Suprapubic skin (tissue), 4 donors: Measurements from ENCODE around the gene COX4I2. TPM values are rescaled to one million over a fixed set of nuclear protein-coding genes. Genes with fewer than 3 reads are reported as not detected.

Source experiments
- DNase-seq, 2 donors: peaks; one replicate each; pipeline ENCODE4 v3.0.0-alpha.2; 2019; ENCODE audit warnings: low spot score in 2 of 2
- H3K27ac ChIP-seq: fragments of 200-600 bp; sonication (generic); one replicate; pipeline ENCODE4 v1.5.1; 2019
- H3K27me3 ChIP-seq: fragments of 200-600 bp; sonication (generic); one replicate; pipeline ENCODE4 v1.5.1; 2019
- H3K36me3 ChIP-seq: fragments of 200-600 bp; sonication (generic); one replicate; pipeline ENCODE4 v1.5.1; 2019
- H3K4me1 ChIP-seq: fragments of 200-600 bp; sonication (generic); one replicate; pipeline ENCODE4 v1.5.1; 2019
- H3K4me3 ChIP-seq: fragments of 200-600 bp; sonication (generic); one replicate; pipeline ENCODE4 v1.5.1; 2019; ENCODE audit warnings: mild to moderate bottlenecking
- H3K9me3 ChIP-seq: fragments of 200-600 bp; sonication (generic); one replicate; pipeline ENCODE4 v1.5.1; 2019
- CTCF ChIP-seq, 2 donors: fragments of 200-600 bp in 1 of 2; fragments of 450-650 bp in 1 of 2; sonication (generic) in 1 of 2; IDR thresholded peaks; one replicate each; pipeline ENCODE4 v1.5.1; 2016 to 2019; ENCODE audit warnings: antibody characterized with exemption in 2 of 2, mild to moderate bottlenecking in 1 of 2, moderate library complexity in 1 of 2
- EP300 ChIP-seq: sonication (generic); formaldehyde crosslinking; IDR thresholded peaks from one replicate; pipeline ENCODE4 v1.6.1; 2017; ENCODE audit warnings: antibody characterized with exemption
- POLR2A ChIP-seq, 2 donors: fragments of 450-650 bp; IDR thresholded peaks; one replicate each; pipeline ENCODE4 v1.6.1; 2017; ENCODE audit warnings: antibody characterized with exemption in 2 of 2, mild to moderate bottlenecking in 2 of 2, moderate library complexity in 2 of 2
- POLR2AphosphoS5 ChIP-seq, 3 donors: sonication (generic); formaldehyde crosslinking; IDR thresholded peaks; one replicate each; pipeline ENCODE4 v1.6.1; 2017; ENCODE audit warnings: antibody characterized with exemption in 3 of 3
- WGBS: methylation state at CpG from one replicate; pipeline ENCODE4 v1.1.5; 2018; 5-methylcytosine and 5-hydroxymethylcytosine counted together
- total RNA-seq, 4 donors: library from RNA; depleted of rRNA; stranded (reverse); fragments of >200 nt; gene quantifications; one replicate each; pipeline ENCODE4 v1.1.0, GENCODE V29; 2016

Gene COX4I2
- total RNA-seq, 4 donors from 2014 or later: 2.7 TPM; not detected in 3

DNA sequence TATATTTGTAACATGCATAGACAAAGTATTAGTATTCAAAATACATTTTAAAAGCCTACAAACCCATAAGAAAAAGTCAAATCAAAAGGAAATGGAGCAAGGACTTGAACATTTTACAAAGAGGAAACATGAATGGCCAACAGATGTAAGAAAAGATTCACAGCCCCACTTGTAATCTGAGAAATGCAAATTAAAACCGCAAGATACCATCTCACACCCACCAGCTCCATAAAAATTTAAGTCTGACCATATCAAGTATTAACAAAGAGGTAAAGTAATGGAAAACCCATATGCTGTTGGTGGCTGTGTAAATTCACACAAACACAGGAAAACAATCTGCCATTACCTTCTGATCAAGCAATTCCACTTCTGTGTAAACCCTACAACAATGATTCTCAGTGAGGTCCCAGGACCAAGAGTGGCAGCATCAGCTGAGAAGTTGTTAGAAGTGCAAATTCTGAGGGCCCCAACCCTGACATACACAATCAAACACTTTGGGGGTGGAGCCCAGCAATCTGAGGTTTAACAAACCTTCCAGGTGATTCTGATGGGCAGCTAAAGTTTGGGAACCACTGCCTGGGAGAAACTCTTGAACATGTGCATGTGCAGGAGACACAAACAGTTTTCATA, 54.0 kb downstream of the COX4I2 start:
- Histone ChIP-seq H3K9me3 (no peaks in the 10 kb centered on the region), H3K27ac (no peak overlapping the region), H3K36me3 (peaks cover 10% of the 10 kb centered on the region), H3K4me1 (peaks cover 45% of the 10 kb centered on the region), H3K27me3 (no peaks in the 10 kb centered on the region), H3K4me3 (no peak overlapping the region)
- 19% methylated on average over 1 of the region's 1 CpG for WGBS
- DNase-seq: no peak
- no peak for TF ChIP-seq POLR2AphosphoS5 (IDR thresholded peaks at IDR 0.05)
- TF ChIP-seq CTCF (IDR thresholded peaks at IDR 0.05): no peak
- TF ChIP-seq EP300: no peak
- TF ChIP-seq POLR2A (IDR thresholded peaks at IDR 0.05): no peak

DNA sequence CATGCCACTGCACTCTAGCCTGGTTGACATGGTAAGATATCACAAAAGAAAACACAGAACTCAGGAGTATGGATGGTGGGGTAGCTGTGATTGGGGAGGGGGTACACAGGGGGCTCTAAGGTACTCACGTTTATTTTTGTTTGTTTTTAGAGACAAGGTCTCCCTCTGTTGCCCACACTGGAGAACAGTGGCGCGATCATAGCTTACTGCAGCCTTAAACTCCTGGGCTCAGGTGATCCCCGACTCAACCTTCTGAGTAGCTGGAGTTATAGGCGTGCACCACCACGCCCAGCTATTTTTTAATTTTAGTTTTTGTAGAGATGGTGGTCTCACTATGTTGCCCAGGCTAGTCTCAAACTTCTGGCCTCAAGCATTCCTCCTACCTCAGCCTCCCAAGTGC, 55.7 kb downstream of the COX4I2 start:
- DNase-seq: no peak
- Histone ChIP-seq H3K9me3 (no peaks in the 10 kb centered on the region), H3K27me3 (no peaks in the 10 kb centered on the region), H3K4me1 (peaks cover 49% of the 10 kb centered on the region), H3K36me3 (peaks cover 5% of the 10 kb centered on the region), H3K27ac (peak overlapping the region; percentile 59), H3K4me3 (no peak overlapping the region)
- WGBS: 82% methylated on average over 6 of the region's 6 CpGs
- TF ChIP-seq POLR2A (IDR thresholded peaks at IDR 0.05): no peak

DNA sequence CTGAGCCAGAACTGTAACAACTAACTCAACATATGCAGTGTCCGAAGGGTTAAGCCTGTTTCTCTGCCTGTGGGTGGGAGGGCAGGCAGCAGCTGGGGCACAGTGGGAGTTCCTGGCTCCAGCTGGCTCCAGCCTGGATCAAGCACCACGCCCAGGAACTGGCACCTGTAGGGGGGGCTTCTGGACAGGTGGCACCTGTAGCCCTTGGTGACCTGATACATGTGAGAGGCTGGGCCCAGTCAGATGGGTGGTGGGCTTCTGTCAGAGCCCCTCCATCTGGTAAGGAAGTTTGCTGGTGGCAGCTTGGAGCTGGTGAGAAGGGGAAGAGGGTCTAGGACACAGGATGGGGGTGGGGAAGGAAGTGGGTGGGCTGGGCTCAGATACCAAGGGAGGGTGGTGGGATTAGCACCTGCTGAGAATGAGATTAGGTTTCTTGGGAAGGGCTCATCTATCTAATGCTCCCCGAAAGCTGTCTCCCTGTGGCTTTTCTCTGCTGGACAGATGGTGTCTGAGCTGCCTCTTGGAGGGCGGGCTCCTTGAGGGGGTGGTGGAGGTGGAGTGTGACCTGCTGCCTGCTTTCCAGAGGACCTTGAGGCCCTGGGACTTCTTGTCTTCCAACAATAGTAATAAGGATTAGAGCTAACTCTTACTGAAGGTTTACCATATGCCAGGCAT, 56.4 kb downstream of the COX4I2 start:
- no peak overlapping the region for H3K4me3 ChIP-seq
- no peaks in the 10 kb centered on the region for H3K27me3 ChIP-seq
- peaks cover 56% of the 10 kb centered on the region for H3K4me1 ChIP-seq
- 60% methylated on average over 4 of the region's 4 CpGs for WGBS
- H3K9me3 ChIP-seq: no peaks in the 10 kb centered on the region
- DNase-seq: no peak
- TF ChIP-seq CTCF (IDR thresholded peaks at IDR 0.05) (no peak), POLR2AphosphoS5 (IDR thresholded peaks at IDR 0.05) (no peak), POLR2A (IDR thresholded peaks at IDR 0.05) (no peak), EP300 (no peak)
- peaks cover 5% of the 10 kb centered on the region for H3K36me3 ChIP-seq
- H3K27ac ChIP-seq: peak overlapping the region; percentile 59

Other genes starting within 250 kb of the COX4I2 start
- not detected for gene DEFB119, start 247.3 kb upstream of the COX4I2 start, total RNA-seq
- not detected for gene DEFB121, start 231.7 kb upstream of the COX4I2 start, total RNA-seq
- not detected for gene DEFB123, start 197.3 kb upstream of the COX4I2 start, total RNA-seq
- not detected for gene DEFB124, start 162.8 kb upstream of the COX4I2 start, total RNA-seq
- gene REM1, start 162.6 kb upstream of the COX4I2 start, total RNA-seq: 1 to 10 TPM in 1 of 4 donors, under 1 TPM in 2, not detected in 1; 0.57 to 2.3 (median 0.64) TPM
- 10 to 100 TPM; 44.3 to 59.7 (median 54.4) TPM for gene HM13, start 123.5 kb upstream of the COX4I2 start, total RNA-seq
- gene ID1, start 32.6 kb upstream of the COX4I2 start, total RNA-seq: 100 to 1,000 TPM; 335 to 766 (median 507) TPM
- 100 to 1,000 TPM; 104 to 120 (median 107) TPM for gene BCL2L1, start 85.0 kb downstream of the COX4I2 start, total RNA-seq
- 10 to 100 TPM in 2 of 4 donors, 1 to 10 TPM in 2; 4.4 to 11.2 (median 9.7) TPM for gene TPX2, start 101.4 kb downstream of the COX4I2 start, total RNA-seq
- gene MYLK2, start 181.4 kb downstream of the COX4I2 start, total RNA-seq: not detected
- not detected for gene FOXS1, start 207.7 kb downstream of the COX4I2 start, total RNA-seq
- 1 to 10 TPM in 3 of 4 donors, not detected in 1; 1.1 to 2.4 (median 1.1) TPM for gene DUSP15, start 232.6 kb downstream of the COX4I2 start, total RNA-seq
- under 1 TPM in 2 of 4 donors, not detected in 2; 0.49 to 0.68 TPM for gene TTLL9, start 232.7 kb downstream of the COX4I2 start, total RNA-seq